HepG2 (cell line): ENCODE results near the gene ATP6V0D1. TPM values are rescaled to one million over a fixed set of nuclear protein-coding genes. Genes with fewer than 3 reads are reported as not detected.

Experiments
- EP300 ChIP-seq, 3 experiments: sonication (generic) in 1 of 3; formaldehyde crosslinking in 1 of 3; IDR thresholded peaks; 2 replicates each; pipeline versions ENCODE4 v1.5.1 to v1.6.1; 2011 to 2020; ENCODE audit warnings: low read depth in 2 of 3, low read length in 2 of 3, borderline replicate concordance in 1 of 3, improper control_type of control experiment in 1 of 3, mild to moderate bottlenecking in 1 of 3, missing genetic modification reagents in 1 of 3, moderate library complexity in 1 of 3
- HOXA5 ChIP-seq: sonication (generic); formaldehyde crosslinking; IDR thresholded peaks from 2 replicates; pipeline ENCODE4 v1.4.0; 2020; ENCODE audit warnings: missing genetic modification reagents
- MAF1 ChIP-seq: sonication (generic); formaldehyde crosslinking; IDR thresholded peaks from 2 replicates; pipeline ENCODE4 v1.5.0; 2020; ENCODE audit warnings: missing genetic modification reagents, borderline replicate concordance
- NR2F6 ChIP-seq, 2 experiments: IDR thresholded peaks; 2 replicates each; pipeline ENCODE4 v1.6.1; 2016; ENCODE audit warnings: antibody characterized with exemption in 1 of 2, mild to moderate bottlenecking in 1 of 2
- TARDBP ChIP-seq: sonication (generic); formaldehyde crosslinking; IDR thresholded peaks from 2 replicates; pipeline ENCODE4 v1.8.0; 2022; ENCODE audit warnings: mild to moderate bottlenecking, missing genetic modification reagents
- ZFAT ChIP-seq: sonication (generic); formaldehyde crosslinking; conservative IDR thresholded peaks from 2 replicates; pipeline ENCODE4 v1.8.1; 2023; ENCODE audit warnings: missing genetic modification reagents, inconsistent platforms
- ZNF230 ChIP-seq: sonication (generic); formaldehyde crosslinking; IDR thresholded peaks from 2 replicates; pipeline ENCODE4 v1.4.0; 2020; ENCODE audit warnings: mild to moderate bottlenecking, missing genetic modification reagents
- ZNF572 ChIP-seq: sonication (generic); formaldehyde crosslinking; IDR thresholded peaks from 2 replicates; pipeline ENCODE4 v1.5.1; 2020; ENCODE audit warnings: mild to moderate bottlenecking, missing genetic modification reagents
- polyA plus RNA-seq, 8 experiments: library from polyadenylated mRNA; depleted of rRNA in 3 of 8; stranded (reverse) in 7 of 8; unstranded in 1 of 8; fragments of >200 nt; fragmentation: Illumina TruSeq in 4 of 8; extraction: Trizol in 4 of 8; gene quantifications; 2 replicates each; pipeline versions ENCODE4 v1.2.1 to v1.2.3, GENCODE V29; 2011 to 2016; ENCODE audit warnings: low read depth in 4 of 8, missing spikeins in 1 of 8, mixed read lengths in 1 of 8; ENCODE audit not compliant: insufficient read depth in 1 of 8
- total RNA-seq, 5 experiments: library from RNA; depleted of rRNA; stranded (reverse); fragments of >200 nt; fragmentation: Illumina TruSeq; extraction: Trizol; gene quantifications; 2 replicates each; pipeline ENCODE4 v1.2.3, GENCODE V29; 2016; ENCODE audit warnings: low read depth in 1 of 5
- TF ChIP-seq, protein P1 (sequence below): sonication (generic); formaldehyde crosslinking; IDR thresholded peaks from 2 replicates; pipeline ENCODE4 v1.8.0; 2022; ENCODE audit warnings: mild to moderate bottlenecking, missing genetic modification reagents, moderate library complexity
- TF ChIP-seq, protein P2 (sequence below): sonication (generic); formaldehyde crosslinking; IDR thresholded peaks from 2 replicates; pipeline ENCODE4 v1.4.0; 2020; ENCODE audit warnings: missing genetic modification reagents
- TF ChIP-seq, protein P3 (sequence below): sonication (generic); formaldehyde crosslinking; IDR thresholded peaks from 2 replicates; pipeline ENCODE4 v1.5.0; 2020; ENCODE audit warnings: missing genetic modification reagents, mild to moderate bottlenecking, borderline replicate concordance
- TF ChIP-seq, protein P4 (sequence below): sonication (generic); formaldehyde crosslinking; IDR thresholded peaks from 2 replicates; pipeline ENCODE4 v1.5.0; 2020; ENCODE audit warnings: mild to moderate bottlenecking, missing genetic modification reagents, borderline replicate concordance
- TF ChIP-seq, protein P5 (sequence below): sonication (generic); formaldehyde crosslinking; IDR thresholded peaks from 2 replicates; pipeline ENCODE4 v1.5.1; 2020; ENCODE audit warnings: missing genetic modification reagents, mild to moderate bottlenecking, borderline replicate concordance
- TF ChIP-seq, protein P6 (sequence below): sonication (generic); formaldehyde crosslinking; IDR thresholded peaks from 2 replicates; pipeline ENCODE4 v1.5.0; 2020; ENCODE audit warnings: missing genetic modification reagents, mild to moderate bottlenecking, borderline replicate concordance

The ATP6V0D1 gene
- total and polyA plus RNA-seq, 2 of the 13 experiments (the other 11 are each of a cell fraction or from before 2014, with no cell fraction given): 51.1 to 61.3 TPM

DNA sequence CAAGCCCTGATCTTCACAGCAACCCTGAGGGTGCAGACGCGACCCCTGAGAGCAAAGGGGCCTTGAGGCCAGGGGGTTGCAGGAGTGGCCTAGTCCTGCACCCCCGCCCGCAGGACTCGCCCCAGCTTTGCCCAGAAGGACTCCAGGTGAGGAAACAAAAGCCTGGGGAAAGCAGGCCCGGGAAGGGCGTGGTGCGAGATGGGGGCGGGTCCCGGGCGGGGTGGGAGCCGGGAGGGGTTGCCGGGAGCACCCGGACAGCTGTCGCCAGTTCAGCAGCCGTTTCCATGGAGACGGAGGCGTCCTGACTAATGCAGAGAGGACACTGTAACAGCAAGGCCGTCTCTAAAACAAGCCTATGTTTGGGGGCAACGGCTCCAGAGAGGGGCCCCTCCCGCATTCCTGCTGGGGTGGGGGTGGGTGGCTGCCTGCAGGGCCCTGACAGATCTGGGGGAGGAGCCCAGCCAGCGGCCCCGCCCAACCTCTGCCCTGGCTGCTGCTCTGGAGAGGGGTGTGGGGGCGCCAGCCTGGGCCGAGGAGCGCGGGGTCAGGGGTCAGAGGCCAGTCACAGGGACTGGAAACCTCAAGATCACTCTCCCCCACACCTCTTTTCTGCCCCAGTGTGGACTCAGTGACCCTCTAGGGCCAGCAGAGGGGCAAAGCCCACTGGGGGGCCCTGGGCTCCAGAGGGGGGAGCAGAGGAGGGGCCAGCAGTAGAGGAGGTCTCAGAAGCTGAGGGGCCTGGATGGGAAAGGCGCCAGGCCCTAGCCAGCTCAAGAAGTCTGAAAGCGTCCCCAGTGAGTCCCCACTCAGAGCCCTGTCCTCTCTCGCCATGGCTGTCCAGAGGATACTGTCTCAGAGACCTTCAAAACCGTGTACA lies 84.6 kb downstream of the ATP6V0D1 start (continued):
- TF ChIP-seq, protein P1, sequence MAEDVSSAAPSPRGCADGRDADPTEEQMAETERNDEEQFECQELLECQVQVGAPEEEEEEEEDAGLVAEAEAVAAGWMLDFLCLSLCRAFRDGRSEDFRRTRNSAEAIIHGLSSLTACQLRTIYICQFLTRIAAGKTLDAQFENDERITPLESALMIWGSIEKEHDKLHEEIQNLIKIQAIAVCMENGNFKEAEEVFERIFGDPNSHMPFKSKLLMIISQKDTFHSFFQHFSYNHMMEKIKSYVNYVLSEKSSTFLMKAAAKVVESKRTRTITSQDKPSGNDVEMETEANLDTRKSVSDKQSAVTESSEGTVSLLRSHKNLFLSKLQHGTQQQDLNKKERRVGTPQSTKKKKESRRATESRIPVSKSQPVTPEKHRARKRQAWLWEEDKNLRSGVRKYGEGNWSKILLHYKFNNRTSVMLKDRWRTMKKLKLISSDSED (CRISPR knock-in tag): no peak
- TF ChIP-seq EP300 (IDR thresholded peaks at IDR 0.05; ENCODE audit: low read depth in 2 of 2, low read length in 2 of 2) (peak in 1 of 2 experiments; percentile 97; a peak in 2 of 4 replicates), EP300 (CRISPR knock-in tag; IDR thresholded peaks at IDR 0.05; ENCODE audit: borderline replicate concordance) (no peak), ZFAT (no peak), ZNF572 (CRISPR knock-in tag) (no peak), MAF1 (no peak), HOXA5 (CRISPR knock-in tag) (no peak), NR2F6 (IDR thresholded peaks at IDR 0.05) (peak; percentile 69), NR2F6 (CRISPR knock-in tag; IDR thresholded peaks at IDR 0.05) (peak; percentile 70), TARDBP (no peak), ZNF230 (CRISPR knock-in tag) (no peak)
- TF ChIP-seq, protein P2, sequence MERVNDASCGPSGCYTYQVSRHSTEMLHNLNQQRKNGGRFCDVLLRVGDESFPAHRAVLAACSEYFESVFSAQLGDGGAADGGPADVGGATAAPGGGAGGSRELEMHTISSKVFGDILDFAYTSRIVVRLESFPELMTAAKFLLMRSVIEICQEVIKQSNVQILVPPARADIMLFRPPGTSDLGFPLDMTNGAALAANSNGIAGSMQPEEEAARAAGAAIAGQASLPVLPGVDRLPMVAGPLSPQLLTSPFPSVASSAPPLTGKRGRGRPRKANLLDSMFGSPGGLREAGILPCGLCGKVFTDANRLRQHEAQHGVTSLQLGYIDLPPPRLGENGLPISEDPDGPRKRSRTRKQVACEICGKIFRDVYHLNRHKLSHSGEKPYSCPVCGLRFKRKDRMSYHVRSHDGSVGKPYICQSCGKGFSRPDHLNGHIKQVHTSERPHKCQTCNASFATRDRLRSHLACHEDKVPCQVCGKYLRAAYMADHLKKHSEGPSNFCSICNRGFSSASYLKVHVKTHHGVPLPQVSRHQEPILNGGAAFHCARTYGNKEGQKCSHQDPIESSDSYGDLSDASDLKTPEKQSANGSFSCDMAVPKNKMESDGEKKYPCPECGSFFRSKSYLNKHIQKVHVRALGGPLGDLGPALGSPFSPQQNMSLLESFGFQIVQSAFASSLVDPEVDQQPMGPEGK (CRISPR knock-in tag): peak; percentile 90
- TF ChIP-seq, protein P3, sequence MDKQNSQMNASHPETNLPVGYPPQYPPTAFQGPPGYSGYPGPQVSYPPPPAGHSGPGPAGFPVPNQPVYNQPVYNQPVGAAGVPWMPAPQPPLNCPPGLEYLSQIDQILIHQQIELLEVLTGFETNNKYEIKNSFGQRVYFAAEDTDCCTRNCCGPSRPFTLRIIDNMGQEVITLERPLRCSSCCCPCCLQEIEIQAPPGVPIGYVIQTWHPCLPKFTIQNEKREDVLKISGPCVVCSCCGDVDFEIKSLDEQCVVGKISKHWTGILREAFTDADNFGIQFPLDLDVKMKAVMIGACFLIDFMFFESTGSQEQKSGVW (CRISPR knock-in tag): no peak
- TF ChIP-seq, protein P4, sequence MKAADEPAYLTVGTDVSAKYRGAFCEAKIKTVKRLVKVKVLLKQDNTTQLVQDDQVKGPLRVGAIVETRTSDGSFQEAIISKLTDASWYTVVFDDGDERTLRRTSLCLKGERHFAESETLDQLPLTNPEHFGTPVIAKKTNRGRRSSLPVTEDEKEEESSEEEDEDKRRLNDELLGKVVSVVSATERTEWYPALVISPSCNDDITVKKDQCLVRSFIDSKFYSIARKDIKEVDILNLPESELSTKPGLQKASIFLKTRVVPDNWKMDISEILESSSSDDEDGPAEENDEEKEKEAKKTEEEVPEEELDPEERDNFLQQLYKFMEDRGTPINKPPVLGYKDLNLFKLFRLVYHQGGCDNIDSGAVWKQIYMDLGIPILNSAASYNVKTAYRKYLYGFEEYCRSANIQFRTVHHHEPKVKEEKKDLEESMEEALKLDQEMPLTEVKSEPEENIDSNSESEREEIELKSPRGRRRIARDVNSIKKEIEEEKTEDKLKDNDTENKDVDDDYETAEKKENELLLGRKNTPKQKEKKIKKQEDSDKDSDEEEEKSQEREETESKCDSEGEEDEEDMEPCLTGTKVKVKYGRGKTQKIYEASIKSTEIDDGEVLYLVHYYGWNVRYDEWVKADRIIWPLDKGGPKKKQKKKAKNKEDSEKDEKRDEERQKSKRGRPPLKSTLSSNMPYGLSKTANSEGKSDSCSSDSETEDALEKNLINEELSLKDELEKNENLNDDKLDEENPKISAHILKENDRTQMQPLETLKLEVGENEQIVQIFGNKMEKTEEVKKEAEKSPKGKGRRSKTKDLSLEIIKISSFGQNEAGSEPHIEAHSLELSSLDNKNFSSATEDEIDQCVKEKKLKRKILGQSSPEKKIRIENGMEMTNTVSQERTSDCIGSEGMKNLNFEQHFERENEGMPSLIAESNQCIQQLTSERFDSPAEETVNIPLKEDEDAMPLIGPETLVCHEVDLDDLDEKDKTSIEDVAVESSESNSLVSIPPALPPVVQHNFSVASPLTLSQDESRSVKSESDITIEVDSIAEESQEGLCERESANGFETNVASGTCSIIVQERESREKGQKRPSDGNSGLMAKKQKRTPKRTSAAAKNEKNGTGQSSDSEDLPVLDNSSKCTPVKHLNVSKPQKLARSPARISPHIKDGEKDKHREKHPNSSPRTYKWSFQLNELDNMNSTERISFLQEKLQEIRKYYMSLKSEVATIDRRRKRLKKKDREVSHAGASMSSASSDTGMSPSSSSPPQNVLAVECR: peak; percentile 59; the same call in 1 of the 2 replicates
- TF ChIP-seq, protein P5, sequence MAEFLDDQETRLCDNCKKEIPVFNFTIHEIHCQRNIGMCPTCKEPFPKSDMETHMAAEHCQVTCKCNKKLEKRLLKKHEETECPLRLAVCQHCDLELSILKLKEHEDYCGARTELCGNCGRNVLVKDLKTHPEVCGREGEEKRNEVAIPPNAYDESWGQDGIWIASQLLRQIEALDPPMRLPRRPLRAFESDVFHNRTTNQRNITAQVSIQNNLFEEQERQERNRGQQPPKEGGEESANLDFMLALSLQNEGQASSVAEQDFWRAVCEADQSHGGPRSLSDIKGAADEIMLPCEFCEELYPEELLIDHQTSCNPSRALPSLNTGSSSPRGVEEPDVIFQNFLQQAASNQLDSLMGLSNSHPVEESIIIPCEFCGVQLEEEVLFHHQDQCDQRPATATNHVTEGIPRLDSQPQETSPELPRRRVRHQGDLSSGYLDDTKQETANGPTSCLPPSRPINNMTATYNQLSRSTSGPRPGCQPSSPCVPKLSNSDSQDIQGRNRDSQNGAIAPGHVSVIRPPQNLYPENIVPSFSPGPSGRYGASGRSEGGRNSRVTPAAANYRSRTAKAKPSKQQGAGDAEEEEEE (CRISPR knock-in tag): no peak
- TF ChIP-seq, protein P6, sequence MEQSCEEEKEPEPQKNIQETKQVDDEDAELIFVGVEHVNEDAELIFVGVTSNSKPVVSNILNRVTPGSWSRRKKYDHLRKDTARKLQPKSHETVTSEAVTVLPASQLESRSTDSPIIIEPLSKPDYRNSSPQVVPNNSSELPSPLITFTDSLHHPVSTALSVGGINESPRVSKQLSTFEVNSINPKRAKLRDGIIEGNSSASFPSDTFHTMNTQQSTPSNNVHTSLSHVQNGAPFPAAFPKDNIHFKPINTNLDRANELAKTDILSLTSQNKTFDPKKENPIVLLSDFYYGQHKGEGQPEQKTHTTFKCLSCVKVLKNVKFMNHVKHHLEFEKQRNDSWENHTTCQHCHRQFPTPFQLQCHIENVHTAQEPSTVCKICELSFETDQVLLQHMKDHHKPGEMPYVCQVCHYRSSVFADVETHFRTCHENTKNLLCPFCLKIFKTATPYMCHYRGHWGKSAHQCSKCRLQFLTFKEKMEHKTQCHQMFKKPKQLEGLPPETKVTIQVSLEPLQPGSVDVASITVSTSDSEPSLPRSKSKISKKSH (CRISPR knock-in tag): no peak
